Measurements from ENCODE around the gene TSPAN17.

DNA sequence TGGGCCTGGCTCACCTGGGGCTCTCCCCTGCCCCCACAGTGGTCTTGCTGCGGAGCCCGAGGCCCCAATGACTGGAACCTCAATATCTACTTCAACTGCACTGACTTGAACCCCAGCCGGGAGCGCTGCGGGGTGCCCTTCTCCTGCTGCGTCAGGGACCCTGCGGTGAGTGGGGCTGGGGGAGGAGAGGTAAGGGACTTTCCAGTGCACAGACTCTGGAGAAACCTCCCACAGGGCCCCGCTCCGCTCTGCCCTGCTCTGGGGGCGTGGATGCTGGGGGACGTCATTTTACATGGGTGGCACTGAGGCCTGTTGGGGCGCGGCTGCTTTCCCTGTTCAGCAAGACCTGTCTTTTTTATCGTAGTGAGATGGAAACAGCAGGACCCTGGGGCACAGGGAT is 7.6 kb downstream of the TSPAN17 start:
- TF ChIP-seq POLR2A (IDR thresholded peaks at IDR 0.05) (no peak), EP300 (IDR thresholded peaks at IDR 0.05) (no peak)
- TF ChIP-seq, protein P1, sequence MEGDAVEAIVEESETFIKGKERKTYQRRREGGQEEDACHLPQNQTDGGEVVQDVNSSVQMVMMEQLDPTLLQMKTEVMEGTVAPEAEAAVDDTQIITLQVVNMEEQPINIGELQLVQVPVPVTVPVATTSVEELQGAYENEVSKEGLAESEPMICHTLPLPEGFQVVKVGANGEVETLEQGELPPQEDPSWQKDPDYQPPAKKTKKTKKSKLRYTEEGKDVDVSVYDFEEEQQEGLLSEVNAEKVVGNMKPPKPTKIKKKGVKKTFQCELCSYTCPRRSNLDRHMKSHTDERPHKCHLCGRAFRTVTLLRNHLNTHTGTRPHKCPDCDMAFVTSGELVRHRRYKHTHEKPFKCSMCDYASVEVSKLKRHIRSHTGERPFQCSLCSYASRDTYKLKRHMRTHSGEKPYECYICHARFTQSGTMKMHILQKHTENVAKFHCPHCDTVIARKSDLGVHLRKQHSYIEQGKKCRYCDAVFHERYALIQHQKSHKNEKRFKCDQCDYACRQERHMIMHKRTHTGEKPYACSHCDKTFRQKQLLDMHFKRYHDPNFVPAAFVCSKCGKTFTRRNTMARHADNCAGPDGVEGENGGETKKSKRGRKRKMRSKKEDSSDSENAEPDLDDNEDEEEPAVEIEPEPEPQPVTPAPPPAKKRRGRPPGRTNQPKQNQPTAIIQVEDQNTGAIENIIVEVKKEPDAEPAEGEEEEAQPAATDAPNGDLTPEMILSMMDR (IDR thresholded peaks at IDR 0.05) = no peak
